Activated CD8-positive, alpha-beta T cell treated with anti-CD3 and anti-CD28 coated beads for 36 hours (primary cell): Measurements from ENCODE around the gene SCFD2. TPM values are rescaled to one million over a fixed set of nuclear protein-coding genes. Genes with fewer than 3 reads are reported as not detected.

ENCODE experiments used
- ATAC-seq: fragments of 200-7000 bp; cut with Tn5 transposase; one replicate; pipeline ENCODE4 v1.10.0; 2021; ENCODE audit warnings: mild to moderate bottlenecking, moderate library complexity
- CTCF ChIA-PET: fragments of 350-600 bp; sonication (Branson Sonifier 250); formaldehyde crosslinking; loops from one replicate; lab custom pipeline; 2021; ENCODE audit warnings: antibody characterized with exemption; lab: Charles Lee
- POLR2A ChIA-PET: fragments of 350-600 bp; sonication (Branson Sonifier 250); formaldehyde crosslinking; loops from one replicate; lab custom pipeline; 2021; ENCODE audit warnings: antibody characterized with exemption; lab: Charles Lee
- DNase-seq: peaks from one replicate; pipeline ENCODE4 v3.0.0-alpha.2; 2020
- H3K27ac Mint-ChIP-seq: one replicate; pipeline ENCODE4 v1.8.0; 2021; ENCODE audit warnings: mild to moderate bottlenecking, mixed read lengths
- H3K27me3 Mint-ChIP-seq: one replicate; pipeline ENCODE4 v1.8.0; 2021; ENCODE audit warnings: mixed read lengths
- H3K36me3 Mint-ChIP-seq: one replicate; pipeline ENCODE4 v1.8.0; 2021; ENCODE audit warnings: low read depth, mixed read lengths
- H3K4me1 Mint-ChIP-seq: one replicate; pipeline ENCODE4 v1.8.0; 2021; ENCODE audit warnings: low read depth, mixed read lengths
- H3K4me3 Mint-ChIP-seq: one replicate; pipeline ENCODE4 v1.8.0; 2021; ENCODE audit warnings: mild to moderate bottlenecking, moderate library complexity, mixed read lengths
- H3K9me3 Mint-ChIP-seq: one replicate; pipeline ENCODE4 v1.8.0; 2021; ENCODE audit warnings: mixed read lengths
- intact Hi-C: fragments of 100-400 bp; cut with micrococcal nuclease; formaldehyde crosslinking; loops from one replicate; pipeline ENCODE4 v1.10.0; 2022
- total RNA-seq, 2 experiments: library from RNA; stranded (reverse); gene quantifications; one replicate each; pipeline ENCODE4 v1.2.3, GENCODE V29; 2021
- TF ChIP-seq, protein P1 (sequence below): fragments of 200-600 bp; IDR thresholded peaks from one replicate; pipeline ENCODE4 v1.8.0; 2022; ENCODE audit warnings: antibody characterized with exemption, mild to moderate bottlenecking

SCFD2 gene
- total RNA-seq, 2 experiments from 2014 or later = 21.4 to 22.1 TPM

- ChIA-PET POLR2A (no interaction called here), CTCF (no interaction called here)
- ATAC-seq (no peak), DNase-seq (no peak)
- no peaks in the 10 kb centered on the region for H3K9me3 Mint-ChIP-seq
- intact Hi-C loops = no loop called here
- no peak overlapping the region for H3K4me3 Mint-ChIP-seq
- H3K36me3 Mint-ChIP-seq = peaks cover 7% of the 10 kb centered on the region
- TF ChIP-seq, protein P1, sequence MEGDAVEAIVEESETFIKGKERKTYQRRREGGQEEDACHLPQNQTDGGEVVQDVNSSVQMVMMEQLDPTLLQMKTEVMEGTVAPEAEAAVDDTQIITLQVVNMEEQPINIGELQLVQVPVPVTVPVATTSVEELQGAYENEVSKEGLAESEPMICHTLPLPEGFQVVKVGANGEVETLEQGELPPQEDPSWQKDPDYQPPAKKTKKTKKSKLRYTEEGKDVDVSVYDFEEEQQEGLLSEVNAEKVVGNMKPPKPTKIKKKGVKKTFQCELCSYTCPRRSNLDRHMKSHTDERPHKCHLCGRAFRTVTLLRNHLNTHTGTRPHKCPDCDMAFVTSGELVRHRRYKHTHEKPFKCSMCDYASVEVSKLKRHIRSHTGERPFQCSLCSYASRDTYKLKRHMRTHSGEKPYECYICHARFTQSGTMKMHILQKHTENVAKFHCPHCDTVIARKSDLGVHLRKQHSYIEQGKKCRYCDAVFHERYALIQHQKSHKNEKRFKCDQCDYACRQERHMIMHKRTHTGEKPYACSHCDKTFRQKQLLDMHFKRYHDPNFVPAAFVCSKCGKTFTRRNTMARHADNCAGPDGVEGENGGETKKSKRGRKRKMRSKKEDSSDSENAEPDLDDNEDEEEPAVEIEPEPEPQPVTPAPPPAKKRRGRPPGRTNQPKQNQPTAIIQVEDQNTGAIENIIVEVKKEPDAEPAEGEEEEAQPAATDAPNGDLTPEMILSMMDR = no peak
- H3K27ac Mint-ChIP-seq = no peak overlapping the region
- no peaks in the 10 kb centered on the region for H3K4me1 Mint-ChIP-seq
- H3K27me3 Mint-ChIP-seq = no peaks in the 10 kb centered on the region
Observed at GRCh38 chr4:53004497-53005148, 361.2 kb downstream of the SCFD2 start.

DNA sequence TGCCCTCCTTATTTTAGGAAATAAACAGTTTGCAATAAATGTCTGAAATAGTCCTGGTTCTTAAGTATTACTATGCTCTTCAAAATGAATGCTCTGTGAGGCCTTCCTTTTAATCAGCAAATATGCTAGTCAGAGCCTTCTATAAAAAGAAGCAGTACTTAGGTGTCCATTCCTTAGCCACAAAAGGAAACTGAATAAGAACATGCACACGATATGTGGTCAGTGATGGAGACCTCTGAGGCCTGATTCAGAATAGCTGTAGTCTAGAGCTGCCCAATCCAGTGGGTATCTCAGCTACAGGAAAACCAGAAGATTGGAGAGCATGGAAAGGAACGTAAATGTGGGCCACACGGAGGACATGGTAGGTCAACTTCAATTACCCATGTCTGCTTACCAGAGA lies 361.9 kb downstream of the SCFD2 start:
- no peak for ATAC-seq
- H3K27me3 Mint-ChIP-seq = no peaks in the 10 kb centered on the region
- intact Hi-C loops = no loop called here
- no peak overlapping the region for H3K27ac Mint-ChIP-seq
- TF ChIP-seq, protein P1 = no peak
- CTCF ChIA-PET = no interaction called here
- no peak for DNase-seq
- peaks cover 7% of the 10 kb centered on the region for H3K36me3 Mint-ChIP-seq
- no peaks in the 10 kb centered on the region for H3K9me3 Mint-ChIP-seq
- peaks cover 2% of the 10 kb centered on the region for H3K4me1 Mint-ChIP-seq
- POLR2A ChIA-PET = no interaction called here
- H3K4me3 Mint-ChIP-seq = no peak overlapping the region

DNA sequence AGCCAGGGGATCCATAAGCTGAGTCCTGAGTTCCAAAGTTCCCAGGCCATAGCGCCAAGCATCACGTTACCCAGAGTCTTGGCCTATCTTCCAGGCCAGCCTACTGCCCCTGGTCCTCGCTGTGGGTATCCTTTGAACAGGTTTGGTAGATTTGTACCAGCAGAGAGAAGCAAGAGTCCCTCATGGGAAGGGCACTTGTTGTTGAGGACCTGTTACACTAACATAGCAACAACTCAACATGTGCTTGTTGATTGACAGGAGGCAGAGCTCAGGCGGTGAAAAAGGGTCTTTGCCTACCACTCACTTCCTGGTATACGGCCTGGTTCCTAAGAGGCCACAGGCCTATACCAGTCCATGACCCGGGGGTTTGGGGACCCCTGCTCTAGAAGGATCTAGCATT lies 365.3 kb downstream of the SCFD2 start:
- intact Hi-C loops = no loop called here
- POLR2A ChIA-PET = no interaction called here
- Mint-ChIP-seq H3K9me3 (no peaks in the 10 kb centered on the region), H3K36me3 (no peaks in the 10 kb centered on the region), H3K27me3 (no peaks in the 10 kb centered on the region), H3K4me3 (no peak overlapping the region), H3K4me1 (peaks cover 6% of the 10 kb centered on the region), H3K27ac (no peak overlapping the region)
- ATAC-seq = no peak
- no peak for DNase-seq
- CTCF ChIA-PET = no interaction called here
- TF ChIP-seq, protein P1 = no peak

DNA sequence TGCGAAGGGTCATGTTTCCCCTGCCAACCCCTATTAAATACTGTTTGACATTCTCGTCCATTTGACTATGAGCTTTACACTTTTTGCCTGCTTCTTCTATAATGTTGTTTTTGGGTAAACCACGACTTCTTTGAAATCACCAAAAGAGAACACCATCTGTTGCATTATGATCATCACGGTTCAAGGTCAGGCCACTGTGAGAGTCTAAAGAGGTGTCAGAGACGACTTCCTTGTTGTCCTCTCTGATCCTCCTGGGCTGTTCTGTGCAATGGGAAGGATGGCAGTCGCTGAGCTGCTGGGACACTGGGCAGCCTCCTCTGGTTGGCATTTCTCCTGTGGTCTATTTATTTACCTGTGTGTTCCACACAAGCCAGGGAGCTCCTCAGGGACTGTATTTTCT lies 366.2 kb downstream of the SCFD2 start:
- intact Hi-C loops = no loop called here
- DNase-seq (no peak), ATAC-seq (no peak)
- TF ChIP-seq, protein P1 = no peak
- ChIA-PET CTCF (no interaction called here), POLR2A (no interaction called here)
- Mint-ChIP-seq H3K27me3 (no peaks in the 10 kb centered on the region), H3K27ac (no peak overlapping the region), H3K4me3 (no peak overlapping the region), H3K36me3 (peaks cover 2% of the 10 kb centered on the region), H3K9me3 (no peaks in the 10 kb centered on the region), H3K4me1 (peaks cover 6% of the 10 kb centered on the region)

GRCh38 chr4:52998413-52998812 lies 367.4 kb downstream of the SCFD2 start:
- no peak for DNase-seq
- Mint-ChIP-seq H3K36me3 (peaks cover 3% of the 10 kb centered on the region), H3K4me1 (peaks cover 6% of the 10 kb centered on the region), H3K9me3 (no peaks in the 10 kb centered on the region), H3K4me3 (no peak overlapping the region), H3K27me3 (no peaks in the 10 kb centered on the region), H3K27ac (no peak overlapping the region)
- POLR2A ChIA-PET = no interaction called here
- CTCF ChIA-PET = no interaction called here
- ATAC-seq = no peak
- TF ChIP-seq, protein P1 = no peak
- intact Hi-C loops = no loop called here
